Endothelial cell of umbilical vein (primary cell): ENCODE measurements around the gene TRIM58. TPM values are rescaled to one million over a fixed set of nuclear protein-coding genes. Genes with fewer than 3 reads are reported as not detected.

ENCODE experiments used
- BruUV-seq: library from RNA; stranded (reverse); fragments of 400-500 nt; replicated peaks from 2 replicates; lab custom pipeline; 2021; lab: Mats Ljungman, UMichigan
- CTCF ChIA-PET: fragments of 300-600, 350-600 bp; sonication (Branson Sonifier 250); formaldehyde crosslinking; loops from one replicate; lab custom pipeline; 2021; ENCODE audit warnings: antibody characterized with exemption, inconsistent platforms; lab: Charles Lee
- POLR2A ChIA-PET: fragments of 300-600, 350-600 bp; sonication (Branson Sonifier 250); formaldehyde crosslinking; loops from one replicate; lab custom pipeline; 2021; ENCODE audit warnings: antibody characterized with exemption, inconsistent platforms; lab: Charles Lee
- DNase-seq: peaks from one replicate; pipeline ENCODE4 v3.0.0-alpha.2; 2011; ENCODE audit warnings: low read depth, low spot score
- FAIRE-seq: peaks from 2 replicates; lab custom pipeline; 2011; peaks lifted over from hg19 to GRCh38; lab: Jason Lieb, UNC
- H2AFZ ChIP-seq: 2 replicates; pipeline ENCODE4 v1.6.0; 2012; ENCODE audit warnings: low read depth, low read length, control low read depth, inconsistent platforms
- H3K27ac ChIP-seq: 2 replicates; pipeline ENCODE4 v1.5.1; 2011; ENCODE audit warnings: low read depth, mild to moderate bottlenecking, control low read depth, low read length, moderate library complexity; ENCODE audit not compliant: insufficient read depth
- H3K27me3 ChIP-seq, 2 experiments: 2 replicates each; pipeline versions ENCODE4 v1.6.0 to v1.6.1; 2011; ENCODE audit warnings: low read length in 2 of 2, mixed read lengths in 1 of 2; ENCODE audit not compliant: control insufficient read depth in 2 of 2, insufficient read depth in 2 of 2
- H3K36me3 ChIP-seq, 2 experiments: 2 replicates in 1 of 2; 3 replicates in 1 of 2; pipeline ENCODE4 v1.5.1; 2011; ENCODE audit warnings: low read length in 2 of 2, mild to moderate bottlenecking in 1 of 2, moderate library complexity in 1 of 2; ENCODE audit not compliant: control insufficient read depth in 2 of 2, insufficient read depth in 2 of 2; ENCODE audit errors: extremely low read depth in 1 of 2
- H3K4me1 ChIP-seq: 3 replicates; pipeline ENCODE4 v1.5.1; 2011; ENCODE audit warnings: mild to moderate bottlenecking, low read length; ENCODE audit not compliant: control insufficient read depth, insufficient read depth; ENCODE audit errors: extremely low read depth
- H3K4me2 ChIP-seq: 2 replicates; pipeline ENCODE4 v1.6.1; 2011; ENCODE audit warnings: low read length, control low read depth, mixed read lengths; ENCODE audit not compliant: insufficient read depth
- H3K4me3 ChIP-seq, 3 experiments: fragments of 200-600 bp in 1 of 3; sonication (generic), shearing (Covaris generic) in 1 of 3; replicated peaks in 1 of 3; 2 replicates each; pipeline ENCODE4 v1.5.1; 2011 to 2016; ENCODE audit warnings: control low read depth in 3 of 3, low read length in 3 of 3, mild to moderate bottlenecking in 2 of 3, inconsistent platforms in 1 of 3, low read depth in 1 of 3, moderate library complexity in 1 of 3; ENCODE audit not compliant: insufficient read depth in 1 of 3
- H3K79me2 ChIP-seq: 2 replicates; pipeline ENCODE4 v1.6.0; 2012; ENCODE audit warnings: low read length, inconsistent platforms; ENCODE audit not compliant: control insufficient read depth, insufficient read depth
- H3K9ac ChIP-seq: replicated peaks from 2 replicates; pipeline ENCODE3; 2011; ENCODE audit warnings: low read length, control low read depth; ENCODE audit not compliant: insufficient read depth; ENCODE audit errors: extremely low read depth
- H3K9me1 ChIP-seq: replicated peaks from 3 replicates; pipeline ENCODE4 v1.6.0; 2011; ENCODE audit warnings: mild to moderate bottlenecking, low read length; ENCODE audit not compliant: control insufficient read depth, insufficient read depth; ENCODE audit errors: extremely low read depth
- H3K9me3 ChIP-seq: replicated peaks from 2 replicates; pipeline ENCODE4 v1.5.1; 2012; ENCODE audit warnings: low read length, inconsistent platforms; ENCODE audit not compliant: control insufficient read depth, insufficient read depth
- H4K20me1 ChIP-seq: replicated peaks from 2 replicates; pipeline ENCODE3; 2011; ENCODE audit warnings: mild to moderate bottlenecking, low read length; ENCODE audit not compliant: control insufficient read depth, insufficient read depth; ENCODE audit errors: extremely low read depth
- EZH2 ChIP-seq: IDR thresholded peaks from 2 replicates; pipeline ENCODE4 v1.6.1; 2012; ENCODE audit warnings: borderline replicate concordance, low read depth, mild to moderate bottlenecking, moderate library complexity, low read length, inconsistent platforms; ENCODE audit not compliant: severe bottlenecking
- FOS ChIP-seq: IDR thresholded peaks from 2 replicates; pipeline ENCODE4 v1.6.1; 2011; ENCODE audit warnings: mild to moderate bottlenecking, low read length, moderate library complexity, borderline replicate concordance; ENCODE audit not compliant: insufficient read depth
- GATA2 ChIP-seq: IDR thresholded peaks from 2 replicates; pipeline ENCODE4 v1.7.0; 2011; ENCODE audit warnings: low read depth, mild to moderate bottlenecking, moderate library complexity, mixed read lengths, low read length; ENCODE audit not compliant: insufficient read length, insufficient read depth
- JUN ChIP-seq: IDR thresholded peaks from 2 replicates; pipeline ENCODE4 v1.6.1; 2011; ENCODE audit warnings: borderline replicate concordance, low read depth; ENCODE audit not compliant: insufficient read length, insufficient read depth
- MYC ChIP-seq: IDR thresholded peaks from one replicate; pipeline ENCODE4 v1.6.1; 2011; ENCODE audit warnings: mild to moderate bottlenecking, low read depth, low read length
- POLR2A ChIP-seq: IDR thresholded peaks from 2 replicates; pipeline ENCODE4 v1.6.1; 2012; ENCODE audit warnings: low read depth, mild to moderate bottlenecking, control low read depth, low read length
- POLR2AphosphoS5 ChIP-seq: IDR thresholded peaks from 2 replicates; pipeline ENCODE4 v1.6.1; 2012; ENCODE audit warnings: low read depth, mild to moderate bottlenecking, control low read depth, low read length, moderate library complexity; ENCODE audit not compliant: insufficient read depth
- dilution Hi-C: fragments of 300-500 bp; cut with MboI; formaldehyde crosslinking; loops from one replicate; pipeline ENCODE4 v1.15.0; 2019; ENCODE audit warnings: low sequenced_read_pairs; ENCODE audit not compliant: extremely low pct_ligation_motif_present
- intact Hi-C: fragments of 100-400 bp; cut with micrococcal nuclease; formaldehyde crosslinking; loops from one replicate; pipeline ENCODE4 v1.10.0; 2022
- polyA plus RNA-seq, 4 experiments: library from polyadenylated mRNA; depleted of rRNA in 3 of 4; stranded (reverse) in 3 of 4; unstranded in 1 of 4; fragments of >200 nt; gene quantifications; 2 replicates each; pipeline versions ENCODE4 v1.2.1 to v1.2.3, GENCODE V29; 2011 to 2012; ENCODE audit warnings: missing spikeins in 1 of 4
- total RNA-seq: library from RNA; stranded (reverse); gene quantifications from 2 replicates; pipeline ENCODE4 v1.2.3, GENCODE V29; 2021
- TF ChIP-seq, protein P1 (sequence below), 2 donors: IDR thresholded peaks; 1 replicate in 1 of 2; 2 replicates in 1 of 2; pipeline ENCODE4 v1.5.1; 2011; ENCODE audit warnings: low read length in 2 of 2, mild to moderate bottlenecking in 2 of 2, moderate library complexity in 2 of 2, control low read depth in 1 of 2, inconsistent platforms in 1 of 2, low read depth in 1 of 2; ENCODE audit not compliant: insufficient read depth in 1 of 2; ENCODE audit errors: extremely low read depth in 1 of 2
- TF ChIP-seq, protein P2 (sequence below): IDR thresholded peaks from 2 replicates; pipeline ENCODE4 v1.6.1; 2011; ENCODE audit not compliant: insufficient read depth, insufficient read length

The TRIM58 gene
- total and polyA plus RNA-seq, 2 donors (not counting 3 experiments of a cell fraction or from before 2014, with no cell fraction given): not detected

DNA sequence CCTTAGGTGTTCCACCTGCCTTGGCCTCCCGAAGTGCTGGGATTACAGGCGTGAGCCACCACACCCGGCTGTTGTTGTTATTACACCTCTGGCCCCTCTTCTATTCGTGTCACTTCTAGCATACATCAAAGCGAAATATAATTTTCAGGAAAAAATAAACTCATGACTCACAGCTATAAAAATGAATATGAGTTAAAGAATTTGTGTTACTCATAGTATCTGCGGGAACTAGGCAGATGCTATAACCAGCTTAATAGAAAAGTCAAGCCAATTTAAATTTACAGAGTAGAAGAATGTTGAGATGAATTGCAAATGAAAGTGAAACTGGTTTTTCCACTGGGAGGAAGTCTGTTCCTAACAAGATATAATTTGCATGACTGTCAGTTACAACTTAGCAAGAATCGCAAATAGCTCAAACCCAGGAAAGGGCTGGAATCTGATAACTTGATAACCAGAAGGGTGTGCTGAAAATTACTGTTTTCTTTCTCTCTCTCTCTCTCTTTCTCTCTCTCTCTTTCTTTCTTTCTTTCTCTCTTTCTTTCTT lies 49.6 kb downstream of the TRIM58 start:
- ChIA-PET POLR2A (interaction anchor here (0.6 kb wide), 1 partner anchor 815 kb away, joined by 9 read pairs; no protein-coding TSS in a partner anchor), CTCF (no interaction called here)
- Histone ChIP-seq H3K27ac (no peak overlapping the region), H3K4me2 (no peak overlapping the region), H3K36me3 (no peaks in the 10 kb centered on the region), H3K4me1 (no peaks in the 10 kb centered on the region), H3K9me1 (no peaks in the 10 kb centered on the region), H3K9me3 (peaks cover 4% of the 10 kb centered on the region), H3K4me3 (no peak overlapping the region), H4K20me1 (no peaks in the 10 kb centered on the region), H2AFZ (no peak overlapping the region), H3K9ac (no peak overlapping the region), H3K27me3 (no peaks in the 10 kb centered on the region), H3K79me2 (no peaks in the 10 kb centered on the region)
- DNase-seq (peak; percentile 21), FAIRE-seq (no peak)
- intact Hi-C loops: no loop called here
- TF ChIP-seq, protein P1, sequence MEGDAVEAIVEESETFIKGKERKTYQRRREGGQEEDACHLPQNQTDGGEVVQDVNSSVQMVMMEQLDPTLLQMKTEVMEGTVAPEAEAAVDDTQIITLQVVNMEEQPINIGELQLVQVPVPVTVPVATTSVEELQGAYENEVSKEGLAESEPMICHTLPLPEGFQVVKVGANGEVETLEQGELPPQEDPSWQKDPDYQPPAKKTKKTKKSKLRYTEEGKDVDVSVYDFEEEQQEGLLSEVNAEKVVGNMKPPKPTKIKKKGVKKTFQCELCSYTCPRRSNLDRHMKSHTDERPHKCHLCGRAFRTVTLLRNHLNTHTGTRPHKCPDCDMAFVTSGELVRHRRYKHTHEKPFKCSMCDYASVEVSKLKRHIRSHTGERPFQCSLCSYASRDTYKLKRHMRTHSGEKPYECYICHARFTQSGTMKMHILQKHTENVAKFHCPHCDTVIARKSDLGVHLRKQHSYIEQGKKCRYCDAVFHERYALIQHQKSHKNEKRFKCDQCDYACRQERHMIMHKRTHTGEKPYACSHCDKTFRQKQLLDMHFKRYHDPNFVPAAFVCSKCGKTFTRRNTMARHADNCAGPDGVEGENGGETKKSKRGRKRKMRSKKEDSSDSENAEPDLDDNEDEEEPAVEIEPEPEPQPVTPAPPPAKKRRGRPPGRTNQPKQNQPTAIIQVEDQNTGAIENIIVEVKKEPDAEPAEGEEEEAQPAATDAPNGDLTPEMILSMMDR (IDR thresholded peaks at IDR 0.05; ENCODE audit: extremely low read depth in 1 of 2, insufficient read depth in 1 of 2, low read depth in 1 of 2, low read length in 2 of 2): no peak
- no peak for TF ChIP-seq FOS
- TF ChIP-seq MYC: no peak
- TF ChIP-seq POLR2A: no peak
- TF ChIP-seq, protein P2, sequence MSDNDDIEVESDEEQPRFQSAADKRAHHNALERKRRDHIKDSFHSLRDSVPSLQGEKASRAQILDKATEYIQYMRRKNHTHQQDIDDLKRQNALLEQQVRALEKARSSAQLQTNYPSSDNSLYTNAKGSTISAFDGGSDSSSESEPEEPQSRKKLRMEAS: no peak
- TF ChIP-seq GATA2: no peak
- TF ChIP-seq POLR2AphosphoS5: no peak
- TF ChIP-seq EZH2: no peak
- TF ChIP-seq JUN: no peak
- no TSS peak for BruUV-seq
- dilution Hi-C loops: no loop called here
